Measurements from ENCODE around the gene PQBP1.

Gene PQBP1

GRCh38 chrX:48901069-48901468, 3.3 kb downstream of the PQBP1 start:
- no peak for DNase-seq

- no peak for DNase-seq
These were observed 4.4 kb downstream of the PQBP1 start for GRCh38 chrX:48902135-48902534.

- DNase-seq = no peak
These were observed 5.0 kb downstream of the PQBP1 start for GRCh38 chrX:48902776-48903175.

GRCh38 chrX:48903290-48903689, 5.6 kb downstream of the PQBP1 start:
- DNase-seq = no peak

GRCh38 chrX:48904180-48904579, 6.5 kb downstream of the PQBP1 start:
- no peak for DNase-seq

- DNase-seq = no peak
These were observed 6.9 kb downstream of the PQBP1 start for GRCh38 chrX:48904626-48905025.

GRCh38 chrX:48905090-48905790, 7.5 kb downstream of the PQBP1 start:
- DNase-seq = no peak

- DNase-seq = no peak
These were observed 10.9 kb downstream of the PQBP1 start for GRCh38 chrX:48908600-48908999.

GRCh38 chrX:48909703-48910294, 12.1 kb downstream of the PQBP1 start:
- no peak for DNase-seq

GRCh38 chrX:48910926-48911411, 13.2 kb downstream of the PQBP1 start:
- no peak for DNase-seq

- DNase-seq = peak in 57 of 58 donors; percentile 7 to 88 (median 66)
These were observed 13.9 kb downstream of the PQBP1 start, which contains the start of gene SLC35A2 for GRCh38 chrX:48911412-48912182. TSS of gene SLC35A2 (minus strand) at chrX:48911646. CDS start at chrX:48911636, 10 bp downstream.

GRCh38 chrX:48913605-48914366, 16.1 kb downstream of the PQBP1 start:
- DNase-seq = no peak

GRCh38 chrX:48914593-48915493, 17.1 kb downstream of the PQBP1 start:
- DNase-seq = no peak

GRCh38 chrX:48917139-48918001, 19.6 kb downstream of the PQBP1 start:
- peak in 57 of 58 donors; percentile 8 to 84 (median 74) for DNase-seq

GRCh38 chrX:48918301-48918642, 20.5 kb downstream of the PQBP1 start:
- DNase-seq = no peak

GRCh38 chrX:48918643-48919340, 21.1 kb downstream of the PQBP1 start, which contains the start of gene PIM2:
TSS of gene PIM2 (minus strand) at chrX:48919024. CDS start at chrX:48918834, 190 bp downstream.
- peak; percentile 7 to 90 (median 71) for DNase-seq

- DNase-seq = peak in 6 of 58 donors; percentile 1 to 45 (median 28)
These were observed 21.7 kb downstream of the PQBP1 start for GRCh38 chrX:48919360-48919841.
